HL-60 (cell line): ENCODE data around the gene NFIA.

ENCODE experiments used
- DNase-seq, 2 experiments: peaks; one replicate each; pipeline ENCODE4 v3.0.0-alpha.2; 2010 to 2020; ENCODE audit warnings: low read depth in 1 of 2, low spot score in 1 of 2
- H3K27ac ChIP-seq: fragments of 250-450 bp; sonication (Bioruptor Pico); replicated peaks from 2 replicates; pipeline ENCODE4 v1.5.1; 2020; ENCODE audit warnings: mild to moderate bottlenecking, moderate library complexity
- H3K27me3 ChIP-seq: fragments of 250-450 bp; sonication (Bioruptor Pico); 2 replicates; pipeline ENCODE4 v1.5.1; 2021; ENCODE audit warnings: mild to moderate bottlenecking, moderate library complexity; ENCODE audit not compliant: insufficient read depth, poor library complexity, severe bottlenecking
- H3K4me3 ChIP-seq: replicated peaks from 2 replicates; pipeline ENCODE4 v1.5.1; 2011; ENCODE audit warnings: mild to moderate bottlenecking, control low read depth, low read length; ENCODE audit not compliant: insufficient read depth
- CTCF ChIP-seq: IDR thresholded peaks from one replicate; pipeline ENCODE4 v1.5.1; 2011; ENCODE audit warnings: low read length, control low read depth, inconsistent platforms; ENCODE audit not compliant: insufficient read depth
- GABPA ChIP-seq: IDR thresholded peaks from 2 replicates; pipeline ENCODE4 v1.6.1; 2012; ENCODE audit warnings: low read depth
- POLR2AphosphoS5 ChIP-seq: IDR thresholded peaks from 2 replicates; pipeline ENCODE4 v1.6.1; 2012; ENCODE audit warnings: low read depth
- SPI1 ChIP-seq: IDR thresholded peaks from 2 replicates; pipeline ENCODE4 v1.6.1; 2012; ENCODE audit warnings: low read depth, mild to moderate bottlenecking, borderline replicate concordance
- TF ChIP-seq, protein P1 (sequence below): IDR thresholded peaks from 2 replicates; pipeline ENCODE4 v1.6.1; 2012; ENCODE audit warnings: low read depth; ENCODE audit not compliant: insufficient replicate concordance

Gene NFIA

GRCh38 chr1:61389194-61389925, 307.0 kb downstream of the NFIA start:
- no peak for DNase-seq
- H3K27ac ChIP-seq = no peak overlapping the region
- H3K27me3 ChIP-seq = no peaks in the 10 kb centered on the region

GRCh38 chr1:61389926-61390845, 307.8 kb downstream of the NFIA start:
- H3K27me3 ChIP-seq = no peaks in the 10 kb centered on the region
- no peak overlapping the region for H3K4me3 ChIP-seq
- no peak overlapping the region for H3K27ac ChIP-seq
- no peak for DNase-seq
- TF ChIP-seq, protein P1, sequence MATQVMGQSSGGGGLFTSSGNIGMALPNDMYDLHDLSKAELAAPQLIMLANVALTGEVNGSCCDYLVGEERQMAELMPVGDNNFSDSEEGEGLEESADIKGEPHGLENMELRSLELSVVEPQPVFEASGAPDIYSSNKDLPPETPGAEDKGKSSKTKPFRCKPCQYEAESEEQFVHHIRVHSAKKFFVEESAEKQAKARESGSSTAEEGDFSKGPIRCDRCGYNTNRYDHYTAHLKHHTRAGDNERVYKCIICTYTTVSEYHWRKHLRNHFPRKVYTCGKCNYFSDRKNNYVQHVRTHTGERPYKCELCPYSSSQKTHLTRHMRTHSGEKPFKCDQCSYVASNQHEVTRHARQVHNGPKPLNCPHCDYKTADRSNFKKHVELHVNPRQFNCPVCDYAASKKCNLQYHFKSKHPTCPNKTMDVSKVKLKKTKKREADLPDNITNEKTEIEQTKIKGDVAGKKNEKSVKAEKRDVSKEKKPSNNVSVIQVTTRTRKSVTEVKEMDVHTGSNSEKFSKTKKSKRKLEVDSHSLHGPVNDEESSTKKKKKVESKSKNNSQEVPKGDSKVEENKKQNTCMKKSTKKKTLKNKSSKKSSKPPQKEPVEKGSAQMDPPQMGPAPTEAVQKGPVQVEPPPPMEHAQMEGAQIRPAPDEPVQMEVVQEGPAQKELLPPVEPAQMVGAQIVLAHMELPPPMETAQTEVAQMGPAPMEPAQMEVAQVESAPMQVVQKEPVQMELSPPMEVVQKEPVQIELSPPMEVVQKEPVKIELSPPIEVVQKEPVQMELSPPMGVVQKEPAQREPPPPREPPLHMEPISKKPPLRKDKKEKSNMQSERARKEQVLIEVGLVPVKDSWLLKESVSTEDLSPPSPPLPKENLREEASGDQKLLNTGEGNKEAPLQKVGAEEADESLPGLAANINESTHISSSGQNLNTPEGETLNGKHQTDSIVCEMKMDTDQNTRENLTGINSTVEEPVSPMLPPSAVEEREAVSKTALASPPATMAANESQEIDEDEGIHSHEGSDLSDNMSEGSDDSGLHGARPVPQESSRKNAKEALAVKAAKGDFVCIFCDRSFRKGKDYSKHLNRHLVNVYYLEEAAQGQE = no peak
- no peak for TF ChIP-seq CTCF
- no peak for TF ChIP-seq GABPA
- no peak for TF ChIP-seq SPI1
- no peak for TF ChIP-seq POLR2AphosphoS5

More at GRCh38 chr1:61389194-61389925, 307.0 kb downstream of the NFIA start:
- no peak for TF ChIP-seq POLR2AphosphoS5
- no peak for TF ChIP-seq GABPA
- TF ChIP-seq CTCF = no peak
- TF ChIP-seq SPI1 = no peak
- TF ChIP-seq, protein P1 = no peak
- H3K4me3 ChIP-seq = no peak overlapping the region

DNA sequence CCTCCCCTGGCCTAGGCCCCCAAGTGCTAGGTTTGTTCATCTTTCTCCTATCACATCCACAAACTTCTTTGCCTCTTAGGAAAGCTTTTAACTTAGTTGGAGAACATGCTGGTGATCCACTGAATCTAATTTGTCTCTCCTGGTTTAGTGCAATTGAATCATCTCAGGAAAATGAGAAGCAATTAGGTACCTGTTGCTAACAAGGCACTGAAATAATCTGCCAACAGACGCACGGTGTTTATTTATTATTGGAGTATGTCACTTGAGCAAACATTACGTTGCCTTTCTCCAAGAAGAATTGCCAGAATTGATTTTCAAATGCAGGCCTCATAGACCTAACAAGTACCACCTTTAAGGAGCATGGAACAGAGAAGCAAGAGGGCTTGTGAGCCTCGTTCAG, 309.4 kb downstream of the NFIA start:
- H3K27ac ChIP-seq = no peak overlapping the region

More for the DNA sequence above, 309.4 kb downstream of the NFIA start:
- no peaks in the 10 kb centered on the region for H3K27me3 ChIP-seq
- H3K4me3 ChIP-seq = no peak overlapping the region
- DNase-seq = no peak
- TF ChIP-seq POLR2AphosphoS5 = no peak
